Hematopoietic multipotent progenitor cell treated with erythropoietin and hydrocortisone succinate and interleukin-3 and kit ligand, for 4 days (in vitro differentiated cells): Measurements from ENCODE around the gene ADCY1.
A peak's percentile ranks its signal among the peaks of the same experiment; 100 is the strongest.

Experiments
- DNase-seq: peaks from one replicate; pipeline ENCODE4 v3.0.0-alpha.2; 2015

Gene ADCY1

GRCh38 chr7:45654341-45654740, 80.2 kb downstream of the ADCY1 start:
- DNase-seq, result no peak

DNA sequence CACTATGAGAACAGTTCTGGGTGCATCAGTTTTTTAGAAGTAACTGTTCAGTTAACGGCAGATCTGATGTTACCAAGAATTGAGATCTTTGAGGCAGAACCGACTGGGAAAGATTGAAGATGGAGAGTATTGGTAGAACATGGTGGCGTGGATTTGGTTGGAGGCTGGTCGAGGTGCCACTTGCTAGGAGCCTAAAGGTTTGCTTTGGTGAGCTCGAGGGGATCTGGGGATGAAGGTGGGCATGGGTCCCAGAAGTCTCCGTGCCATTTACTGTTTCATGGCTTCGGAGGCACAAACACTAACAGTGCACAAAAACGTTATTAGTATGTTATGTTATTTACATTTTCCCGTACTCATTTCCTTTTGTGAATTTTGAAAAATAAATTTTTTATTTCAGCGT, 81.4 kb downstream of the ADCY1 start:
- DNase-seq, result no peak

- DNase-seq, result no peak
These were observed 82.3 kb downstream of the ADCY1 start for GRCh38 chr7:45656431-45656830.

DNA sequence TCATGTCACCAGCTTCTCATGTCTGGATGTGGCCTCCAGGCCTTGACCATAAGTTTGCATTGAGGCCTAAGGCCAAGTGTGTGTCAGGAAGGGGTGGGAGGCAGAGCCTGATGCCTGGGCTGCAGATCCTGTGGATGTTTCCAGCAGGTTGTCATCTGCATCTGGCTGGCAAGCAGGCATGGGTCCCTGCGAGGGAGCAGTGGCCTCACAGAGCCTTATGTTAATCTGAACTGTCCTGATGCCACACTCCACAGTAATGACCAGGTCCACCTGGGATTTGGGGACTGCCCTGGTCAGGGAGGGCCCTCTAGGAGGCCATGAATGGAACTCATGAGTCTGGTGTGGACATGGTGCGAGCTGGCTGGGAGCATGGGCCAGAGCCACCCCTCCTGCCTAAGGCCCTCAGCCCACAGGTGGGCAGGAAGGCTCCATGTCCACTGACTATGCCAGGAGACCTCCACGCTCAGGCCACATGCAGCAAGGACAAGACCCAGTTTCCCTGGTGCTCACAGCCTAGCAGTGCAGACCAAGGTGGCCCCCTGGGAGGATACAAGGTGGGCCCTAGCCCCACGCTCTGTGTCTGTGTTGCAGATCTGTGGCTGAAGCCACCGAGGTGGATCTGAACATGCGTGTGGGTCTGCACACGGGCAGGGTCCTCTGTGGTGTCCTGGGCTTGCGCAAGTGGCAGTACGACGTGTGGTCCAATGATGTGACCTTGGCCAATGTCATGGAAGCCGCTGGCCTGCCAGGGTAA, 83.1 kb downstream of the ADCY1 start:
- DNase-seq, result no peak

GRCh38 chr7:45657890-45658715, 83.9 kb downstream of the ADCY1 start:
- DNase-seq, result no peak

GRCh38 chr7:45658716-45659495, 84.7 kb downstream of the ADCY1 start:
- DNase-seq, result no peak

DNA sequence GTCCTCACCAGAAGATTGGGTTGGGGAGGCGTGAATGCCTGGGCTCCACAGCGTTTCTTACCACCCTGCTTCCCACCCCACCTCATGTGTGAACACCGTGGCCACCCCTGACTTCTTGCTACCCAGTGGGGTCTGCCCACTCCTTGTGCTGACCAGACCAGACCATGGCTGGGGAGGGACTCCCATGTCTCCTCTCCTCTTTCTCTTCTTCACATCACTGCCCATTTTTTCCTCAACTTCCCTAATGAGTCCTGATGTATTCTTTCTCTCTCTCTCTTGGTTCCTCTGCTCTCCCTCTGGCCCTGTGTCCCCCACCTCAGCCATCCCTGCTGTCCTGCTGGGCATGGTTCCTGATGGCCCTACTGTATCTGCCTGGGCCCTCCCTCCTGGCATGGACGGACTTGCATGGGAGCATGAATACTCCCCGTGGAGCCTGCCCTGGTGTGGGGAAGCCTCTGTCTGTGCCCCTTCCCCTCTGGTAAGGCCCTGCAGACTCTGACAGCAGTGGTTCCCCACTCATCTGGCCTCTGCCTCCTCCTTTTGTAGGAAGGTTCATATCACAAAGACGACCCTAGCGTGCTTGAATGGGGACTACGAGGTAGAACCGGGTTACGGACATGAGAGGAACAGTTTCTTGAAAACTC, 85.5 kb downstream of the ADCY1 start:
- no peak for DNase-seq

DNA sequence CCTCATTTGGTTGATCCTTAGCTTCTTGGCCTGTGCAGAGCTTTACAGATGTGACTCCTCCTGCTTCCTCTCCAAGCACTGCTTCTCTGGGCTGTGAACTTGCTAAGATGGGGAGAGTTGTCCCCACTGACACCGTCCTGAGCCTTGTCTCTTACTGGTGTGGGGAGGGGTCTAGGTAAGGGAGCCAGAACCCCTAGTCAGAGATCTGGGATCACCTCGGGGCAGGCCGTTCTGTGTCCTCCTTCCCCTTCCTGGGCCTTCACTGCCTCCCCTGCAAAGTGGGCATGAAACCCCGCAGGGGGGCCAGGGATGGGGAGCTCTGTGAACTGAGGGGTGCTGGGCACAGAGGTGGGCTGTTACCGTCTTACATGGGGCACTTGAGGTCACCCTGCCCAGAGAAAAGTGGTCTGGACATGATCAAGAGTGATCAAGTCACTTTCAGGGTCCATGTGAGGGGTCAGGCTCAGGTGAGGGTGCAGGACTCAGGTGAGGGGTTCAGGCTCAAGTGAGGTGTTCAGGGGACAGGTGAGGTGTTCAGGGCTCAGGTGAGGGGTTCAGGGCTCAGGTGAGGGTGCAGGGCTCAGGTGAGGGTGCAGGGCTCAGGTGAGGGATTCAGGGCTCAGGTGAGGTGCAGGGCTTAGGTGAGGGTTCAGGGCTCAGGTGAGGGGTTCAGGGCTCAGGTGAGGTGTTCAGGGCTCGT, 86.2 kb downstream of the ADCY1 start:
- DNase-seq, result no peak

- DNase-seq, result no peak
These were observed 86.7 kb downstream of the ADCY1 start for GRCh38 chr7:45660901-45661211.

DNA sequence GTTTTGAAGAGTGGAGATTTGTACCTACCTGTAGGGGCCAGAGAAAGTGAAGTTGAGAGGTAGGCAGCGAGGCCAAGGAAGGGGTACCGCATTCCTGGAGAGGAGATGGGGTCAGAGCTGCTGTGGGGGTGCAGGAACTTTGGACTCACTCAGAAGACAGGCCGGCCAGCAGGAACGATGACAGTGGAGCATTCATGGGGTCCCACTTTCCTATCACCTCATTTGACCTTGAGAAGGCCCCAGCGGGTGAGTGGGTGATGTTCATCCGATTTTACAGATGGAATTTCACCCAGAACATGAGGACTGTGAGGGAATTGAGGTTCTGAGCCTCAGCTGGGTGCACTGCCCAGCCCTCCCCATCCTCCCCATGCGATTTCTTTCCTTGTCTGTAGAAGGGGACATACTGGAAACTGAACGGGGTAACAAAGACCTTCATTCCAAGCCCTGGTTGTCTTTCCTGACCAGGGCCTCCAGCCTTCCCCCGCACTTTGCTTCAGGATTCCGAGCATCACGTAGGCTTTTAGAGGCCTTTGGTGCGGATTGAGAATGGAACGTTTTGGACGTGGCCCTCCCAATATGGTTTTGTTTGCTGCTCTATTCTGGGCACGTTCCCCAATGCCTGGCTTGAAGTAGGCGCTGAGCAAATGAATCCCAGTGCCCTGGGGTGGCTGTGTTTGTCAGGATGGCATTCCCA, 87.3 kb downstream of the ADCY1 start:
- DNase-seq, result no peak

- no peak for DNase-seq
These were observed 87.8 kb downstream of the ADCY1 start for GRCh38 chr7:45662018-45662417.

GRCh38 chr7:45662540-45663166, 88.5 kb downstream of the ADCY1 start:
- no peak for DNase-seq

- peak; percentile 73 for DNase-seq
These were observed 89.2 kb downstream of the ADCY1 start for GRCh38 chr7:45663167-45663921.

GRCh38 chr7:45663965-45664633, 89.9 kb downstream of the ADCY1 start:
- no peak for DNase-seq

DNA sequence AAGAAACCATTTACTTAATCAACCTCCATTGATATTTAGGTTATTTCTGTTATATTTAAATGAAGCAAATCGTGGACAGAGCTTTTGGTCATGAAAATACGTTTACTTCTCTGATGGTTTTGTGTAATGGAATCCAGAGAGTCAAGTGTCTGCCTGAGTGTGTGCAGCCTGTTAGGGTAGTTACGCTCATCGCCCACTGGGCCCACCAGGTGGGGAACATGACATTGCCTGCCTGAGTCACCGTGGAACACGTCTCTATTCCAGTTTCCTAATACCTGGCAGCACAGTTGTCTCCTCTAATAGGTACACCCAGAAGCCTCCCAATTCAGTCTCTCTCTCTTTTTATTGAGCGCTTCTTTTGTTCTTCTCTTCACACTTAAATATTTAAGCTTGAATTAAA, 91.0 kb downstream of the ADCY1 start:
- no peak for DNase-seq

DNA sequence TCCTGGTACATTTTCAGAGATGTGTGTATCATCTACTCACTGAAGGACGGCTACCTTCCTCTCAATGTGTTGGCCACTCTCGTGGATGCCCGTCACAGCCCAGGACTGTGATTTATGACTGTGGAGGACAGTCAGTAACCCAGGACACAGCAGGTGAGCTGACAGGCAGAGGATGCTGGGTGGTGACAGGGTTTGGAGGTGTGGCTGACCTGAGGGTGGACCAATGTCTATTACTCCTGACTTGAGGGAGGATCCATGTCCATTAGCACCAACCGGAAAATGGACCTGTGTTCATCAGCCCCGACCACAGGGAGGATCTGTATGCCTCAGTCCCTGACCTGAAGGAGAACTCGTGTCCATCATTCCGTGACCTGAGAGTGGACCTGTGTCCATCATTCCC, 96.1 kb downstream of the ADCY1 start:
- no peak for DNase-seq

DNA sequence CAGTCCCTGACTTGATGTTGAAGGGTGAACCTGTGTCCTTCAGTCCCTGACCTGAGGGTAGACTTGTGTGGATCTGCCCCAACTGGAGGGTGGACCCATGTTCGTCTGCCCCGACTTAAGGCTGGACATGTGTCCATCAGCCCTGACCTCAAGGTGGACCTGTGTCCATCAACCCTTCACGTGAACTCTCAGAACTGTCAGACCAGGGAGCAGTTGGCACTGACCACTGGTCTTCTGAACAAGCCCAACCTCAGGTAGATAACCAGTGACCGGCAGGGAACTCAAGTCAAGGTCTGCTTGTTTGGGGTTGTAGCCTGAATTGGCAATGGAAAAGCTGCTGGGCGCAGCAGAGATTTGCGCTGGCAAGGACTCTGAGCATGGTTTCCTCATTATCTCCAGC, 96.5 kb downstream of the ADCY1 start:
- no peak for DNase-seq

DNA sequence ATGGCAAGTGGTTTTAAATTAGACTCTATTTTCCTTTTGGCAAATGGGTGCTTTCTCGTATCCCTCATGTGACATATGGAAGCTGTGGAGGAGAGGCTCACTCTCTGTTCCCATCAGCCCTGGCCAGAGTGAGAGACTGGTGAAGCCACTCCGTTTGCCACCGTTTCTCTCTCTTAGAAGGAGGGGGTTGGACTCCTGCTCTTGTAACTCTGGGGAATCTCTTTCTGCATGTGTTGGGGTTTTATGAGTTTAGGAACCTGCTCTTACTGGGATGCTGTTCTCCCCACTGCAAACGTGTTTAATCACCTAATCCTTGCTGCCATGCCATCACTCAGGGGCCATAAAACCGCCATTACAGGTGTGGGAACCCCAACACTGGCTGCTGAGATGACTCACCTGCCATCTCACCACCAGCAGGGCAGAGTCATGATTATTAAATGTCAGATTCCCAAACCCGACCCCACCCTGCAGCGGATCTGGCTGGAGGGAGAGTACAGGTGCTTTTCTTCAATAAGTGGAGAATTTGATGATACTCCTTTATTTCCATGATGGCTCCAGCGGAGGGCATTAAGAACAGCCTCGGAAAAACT, 103.2 kb downstream of the ADCY1 start:
- no peak for DNase-seq

DNA sequence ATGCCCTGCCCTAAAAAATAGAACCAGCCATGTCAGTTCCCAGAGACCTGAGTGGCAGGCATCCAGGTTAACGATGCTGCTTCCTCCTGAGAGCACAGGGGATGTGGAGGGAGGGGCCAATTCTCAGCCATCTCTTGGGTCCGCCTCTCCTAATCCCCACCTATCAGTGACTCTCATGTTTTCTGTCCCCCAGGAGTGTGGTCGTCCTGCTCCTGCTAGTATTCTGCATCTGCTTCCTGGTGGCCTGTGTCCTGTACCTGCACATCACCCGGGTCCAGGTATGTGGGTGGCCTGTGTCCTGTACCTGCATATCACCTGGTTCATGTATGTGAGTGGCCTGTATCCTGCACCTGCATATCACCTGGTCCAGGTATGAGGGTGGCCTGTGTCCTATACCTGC, 105.3 kb downstream of the ADCY1 start:
- peak; percentile 20 for DNase-seq

GRCh38 chr7:45680776-45681175, 106.6 kb downstream of the ADCY1 start:
- DNase-seq, result no peak
